Peyer's patch (tissue), 4 donors: ENCODE results near the gene MLLT1.

Experiments used
- CTCF ChIP-seq, 6 experiments: fragments of 450-650 bp in 4 of 6; fragments of 200-600 bp in 2 of 6; sonication (generic) in 1 of 6; IDR thresholded peaks; one replicate each; pipeline ENCODE4 v1.5.1; 2017 to 2019; ENCODE audit warnings: antibody characterized with exemption in 6 of 6, mild to moderate bottlenecking in 3 of 6, moderate library complexity in 1 of 6
- POLR2A ChIP-seq, 2 donors: fragments of 450-650 bp; IDR thresholded peaks; one replicate each; pipeline ENCODE4 v1.5.1; 2017; ENCODE audit warnings: antibody characterized with exemption in 2 of 2, mild to moderate bottlenecking in 2 of 2, moderate library complexity in 2 of 2

GRCh38 chr19:6167115-6167514, 112.7 kb downstream of the MLLT1 start:
- TF ChIP-seq POLR2A (IDR thresholded peaks at IDR 0.05) = no peak
- no peak for TF ChIP-seq CTCF (IDR thresholded peaks at IDR 0.05)
